SU-DHL-6 (cell line): ENCODE results near the gene MYO7B.

ENCODE experiments used
- CTCF ChIP-seq: fragments of 200-600 bp; sonication (generic); IDR thresholded peaks from one replicate; pipeline ENCODE4 v1.5.1; 2017; ENCODE audit warnings: antibody characterized with exemption, mild to moderate bottlenecking, low read length, moderate library complexity; ENCODE audit not compliant: insufficient read depth, poor library complexity, severe bottlenecking
- EZH2phosphoT487 ChIP-seq: fragments of 200-600 bp; sonication (generic), shearing (Covaris generic); conservative IDR thresholded peaks from 2 replicates; pipeline ENCODE4 v1.6.1; 2018; ENCODE audit warnings: mild to moderate bottlenecking, antibody characterized with exemption, low read length, moderate library complexity, mixed read lengths

- TF ChIP-seq CTCF (no peak), EZH2phosphoT487 (no peak)
Measured at GRCh38 chr2:127506510-127506909, 29.0 kb upstream of the MYO7B start.
